K562 (cell line): ENCODE data around the gene GLB1L2. TPM values are rescaled to one million over a fixed set of nuclear protein-coding genes. Genes with fewer than 3 reads are reported as not detected.

ENCODE experiments used
- ATAC-seq: fragments of 200-7000 bp; cut with Tn5 transposase; 3 replicates; pipeline ENCODE4 v1.9.1; 2020; ENCODE audit warnings: moderate library complexity
- BruUV-seq: library from RNA; stranded (reverse); fragments of 400-500 nt; replicated peaks from 2 replicates; lab custom pipeline; 2021; lab: Mats Ljungman, UMichigan
- CTCF ChIA-PET: fragments of 300-600 bp; formaldehyde crosslinking; extraction: SDS; loops from one replicate; lab custom pipeline; 2021; ENCODE audit warnings: low intra/inter-chr PET ratio; lab: Yijun Ruan, JAX
- POLR2A ChIA-PET: fragments of 300-600, 350-650 bp; sonication (Branson Sonifier 250); formaldehyde crosslinking; extraction: SDS; loops from one replicate; lab custom pipeline; 2021; ENCODE audit warnings: antibody characterized with exemption, inconsistent platforms; lab: Yijun Ruan, JAX
- DNase-seq, 4 experiments: peaks; one replicate each; pipeline versions ENCODE4 v3.0.0 to v3.0.0-alpha.2; 2011 to 2018; ENCODE audit warnings: low spot score in 3 of 4, mixed read lengths in 3 of 4; ENCODE audit errors: extremely low read depth in 1 of 4
- FAIRE-seq: peaks from 2 replicates; lab custom pipeline; 2011; peaks lifted over from hg19 to GRCh38; lab: Jason Lieb, UNC
- H2AFZ ChIP-seq: 2 replicates; pipeline ENCODE4 v1.6.0; 2011; ENCODE audit warnings: low read depth, low read length, control low read depth, inconsistent platforms
- H3K27ac ChIP-seq: fragments of 200-600 bp; 3 replicates; pipeline ENCODE4 v1.8.0; 2011; ENCODE audit warnings: low read depth, mild to moderate bottlenecking, control low read depth, inconsistent platforms, low read length, moderate library complexity, mixed read lengths; ENCODE audit errors: extremely low read depth
- H3K27me3 ChIP-seq, 2 experiments: fragments of 300-600 bp in 1 of 2; 2 replicates in 1 of 2; 3 replicates in 1 of 2; pipeline versions ENCODE4 v1.6.0 to v1.8.0; 2011; ENCODE audit warnings: inconsistent platforms in 2 of 2, low read length in 2 of 2, mild to moderate bottlenecking in 1 of 2, mixed read lengths in 1 of 2, moderate library complexity in 1 of 2; ENCODE audit not compliant: control insufficient read depth in 2 of 2, insufficient read depth in 2 of 2
- H3K36me3 ChIP-seq: fragments of 300-600 bp; 3 replicates; pipeline ENCODE4 v1.8.0; 2011; ENCODE audit warnings: mild to moderate bottlenecking, low read length, inconsistent platforms; ENCODE audit not compliant: control insufficient read depth, insufficient read depth
- H3K4me1 ChIP-seq, 2 experiments: fragments of 200-600 bp in 1 of 2; replicated peaks in 1 of 2; 2 replicates in 1 of 2; 3 replicates in 1 of 2; pipeline versions ENCODE4 v1.5.1 to v1.8.0; 2011; ENCODE audit warnings: inconsistent platforms in 2 of 2, low read length in 2 of 2, mild to moderate bottlenecking in 1 of 2, mixed read lengths in 1 of 2, moderate library complexity in 1 of 2; ENCODE audit not compliant: control insufficient read depth in 2 of 2, insufficient read depth in 2 of 2
- H3K4me2 ChIP-seq: 2 replicates; pipeline ENCODE4 v1.6.1; 2011; ENCODE audit warnings: low read length, control low read depth, inconsistent platforms, mixed read lengths; ENCODE audit not compliant: insufficient read depth
- H3K4me3 ChIP-seq: fragments of 200-600 bp; sonication (generic), shearing (Covaris generic); 2 replicates; pipeline ENCODE4 v1.5.1; 2016; ENCODE audit warnings: control low read depth, inconsistent platforms
- H3K79me2 ChIP-seq: fragments of 200-600 bp; 3 replicates; pipeline ENCODE4 v1.8.0; 2011; ENCODE audit warnings: low read length, inconsistent platforms; ENCODE audit not compliant: control insufficient read depth, insufficient read depth
- H3K9ac ChIP-seq, 2 experiments: 2 replicates each; pipeline versions ENCODE4 v1.6.0 to v1.6.1; 2011; ENCODE audit warnings: low read depth in 2 of 2, low read length in 2 of 2, control low read depth in 1 of 2, inconsistent platforms in 1 of 2, mild to moderate bottlenecking in 1 of 2, mixed read lengths in 1 of 2; ENCODE audit not compliant: insufficient read depth in 1 of 2
- H3K9me1 ChIP-seq: one replicate; pipeline ENCODE4 v1.6.0; 2011; ENCODE audit warnings: inconsistent platforms, mild to moderate bottlenecking, low read length, moderate library complexity; ENCODE audit not compliant: control insufficient read depth, insufficient read depth
- H3K9me3 ChIP-seq: replicated peaks from 2 replicates; pipeline ENCODE4 v1.5.1; 2011; ENCODE audit warnings: low read depth, low read length, inconsistent platforms; ENCODE audit not compliant: control insufficient read depth, insufficient read depth
- H4K20me1 ChIP-seq: replicated peaks from 2 replicates; pipeline ENCODE4 v1.6.1; 2011; ENCODE audit warnings: low read length, inconsistent platforms, mixed read lengths; ENCODE audit not compliant: control insufficient read depth, insufficient read depth
- EGR1 ChIP-seq: fragments of 450-650 bp; conservative IDR thresholded peaks from 2 replicates; pipeline ENCODE4 v1.6.1; 2017; ENCODE audit warnings: mild to moderate bottlenecking
- WGBS: fragments of 100-300 bp; shearing (Covaris generic); methylation state at CpG from one replicate; pipeline ENCODE4 v1.1.6; 2016; ENCODE audit warnings: low coverage, mixed read lengths; ENCODE audit not compliant: insufficient coverage; ENCODE audit errors: missing lambda C conversion rate; 5-methylcytosine and 5-hydroxymethylcytosine counted together
- in situ Hi-C: fragments of 300-500 bp; cut with MboI; formaldehyde crosslinking; loops from 4 replicates; pipeline ENCODE4 v1.15.0; 2018; ENCODE audit warnings: inconsistent platforms, mixed read lengths
- intact Hi-C: fragments of 100-400 bp; cut with micrococcal nuclease; formaldehyde crosslinking; loops from 2 replicates; pipeline ENCODE4 v1.14.2; 2022
- polyA plus RNA-seq, 8 experiments: library from polyadenylated mRNA; depleted of rRNA in 4 of 8; stranded (reverse) in 5 of 8; unstranded in 3 of 8; fragments of >200 nt; fragmentation: Nextera tagmentation in 2 of 8; fragmentation: Illumina TruSeq in 1 of 8; extraction: Ambion mirVana in 2 of 8; extraction: Trizol in 1 of 8; gene quantifications; 2 replicates each; pipeline versions ENCODE4 v1.2.1 to v1.2.3, GENCODE V29; 2011 to 2014; ENCODE audit warnings: inconsistent platforms in 1 of 8, missing spikeins in 1 of 8
- total RNA-seq, 7 experiments: library from RNA; depleted of rRNA in 6 of 7; stranded (reverse); fragments of >200 nt in 6 of 7; fragmentation: Illumina TruSeq in 2 of 7; extraction: Trizol in 2 of 7; gene quantifications; 2 replicates each; pipeline versions ENCODE4 v1.2.1 to v1.2.3, GENCODE V29; 2011 to 2021; ENCODE audit warnings: low replicate concordance in 1 of 7
- TF ChIP-seq, protein P1 (sequence below): sonication (generic); formaldehyde crosslinking; IDR thresholded peaks from 2 replicates; pipeline ENCODE4 v1.8.1; 2023; ENCODE audit warnings: mild to moderate bottlenecking, missing genetic modification reagents

GLB1L2 gene
- total and polyA plus RNA-seq, 9 of the 15 experiments (the other 6 are each of a cell fraction or from before 2014, with no cell fraction given) = 0.84 to 21.4 (median 13.8) TPM

DNA sequence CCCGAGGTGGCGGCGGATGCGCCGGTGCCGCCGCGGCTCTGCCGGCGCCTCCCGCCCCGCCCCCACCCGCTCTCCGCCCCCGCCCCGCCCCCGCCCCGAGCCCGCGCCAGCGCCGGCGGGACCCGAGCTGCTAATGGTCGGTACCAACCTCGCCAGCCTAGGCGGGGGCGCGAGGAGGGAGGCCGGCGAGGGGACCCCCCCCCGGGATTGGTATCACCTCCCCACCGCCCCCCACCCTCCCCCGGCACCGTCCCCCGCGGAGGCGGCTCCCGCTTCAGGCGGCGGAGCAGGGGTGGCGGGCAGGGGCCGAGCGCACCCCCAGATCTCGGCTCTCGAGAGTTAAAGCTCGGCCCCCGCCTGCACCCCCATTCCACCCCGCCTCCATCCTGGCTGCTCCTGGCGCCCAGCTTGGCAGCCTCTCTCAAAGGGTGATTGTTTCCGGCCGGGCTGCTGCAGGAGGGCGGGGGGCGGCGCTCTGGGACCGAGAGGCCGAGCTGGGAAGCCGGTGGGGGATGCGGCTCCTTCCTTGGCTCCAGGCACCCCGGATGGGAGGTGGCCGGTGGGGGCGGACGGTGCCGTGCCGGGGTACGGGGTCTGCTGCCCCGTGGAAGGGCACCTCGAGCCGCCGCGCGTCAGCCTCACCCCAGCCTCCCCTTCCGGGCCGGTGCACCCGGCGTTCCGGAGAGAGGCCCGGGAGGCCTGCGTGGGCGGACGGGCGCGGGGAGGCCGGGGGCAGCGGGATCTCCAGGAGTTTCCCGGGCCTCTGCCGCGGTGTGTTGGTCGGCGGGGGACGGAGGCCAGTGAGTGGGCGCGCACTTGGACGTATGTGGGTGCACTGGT lies 80.6 kb downstream of the GLB1L2 start, which contains the start of gene B3GAT1:
Gene B3GAT1 (minus strand): TSS at position 40 of the 840 bp plus-strand sequence. CDS start 24,583 bp downstream, outside the sequence.
- H3K4me3 ChIP-seq = no peak within 1 kb of the TSS
- TF ChIP-seq EGR1 = peak; percentile 56
- TF ChIP-seq, protein P1, sequence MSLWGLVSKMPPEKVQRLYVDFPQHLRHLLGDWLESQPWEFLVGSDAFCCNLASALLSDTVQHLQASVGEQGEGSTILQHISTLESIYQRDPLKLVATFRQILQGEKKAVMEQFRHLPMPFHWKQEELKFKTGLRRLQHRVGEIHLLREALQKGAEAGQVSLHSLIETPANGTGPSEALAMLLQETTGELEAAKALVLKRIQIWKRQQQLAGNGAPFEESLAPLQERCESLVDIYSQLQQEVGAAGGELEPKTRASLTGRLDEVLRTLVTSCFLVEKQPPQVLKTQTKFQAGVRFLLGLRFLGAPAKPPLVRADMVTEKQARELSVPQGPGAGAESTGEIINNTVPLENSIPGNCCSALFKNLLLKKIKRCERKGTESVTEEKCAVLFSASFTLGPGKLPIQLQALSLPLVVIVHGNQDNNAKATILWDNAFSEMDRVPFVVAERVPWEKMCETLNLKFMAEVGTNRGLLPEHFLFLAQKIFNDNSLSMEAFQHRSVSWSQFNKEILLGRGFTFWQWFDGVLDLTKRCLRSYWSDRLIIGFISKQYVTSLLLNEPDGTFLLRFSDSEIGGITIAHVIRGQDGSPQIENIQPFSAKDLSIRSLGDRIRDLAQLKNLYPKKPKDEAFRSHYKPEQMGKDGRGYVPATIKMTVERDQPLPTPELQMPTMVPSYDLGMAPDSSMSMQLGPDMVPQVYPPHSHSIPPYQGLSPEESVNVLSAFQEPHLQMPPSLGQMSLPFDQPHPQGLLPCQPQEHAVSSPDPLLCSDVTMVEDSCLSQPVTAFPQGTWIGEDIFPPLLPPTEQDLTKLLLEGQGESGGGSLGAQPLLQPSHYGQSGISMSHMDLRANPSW (CRISPR knock-in tag) = no peak
- TF ChIP-seq, all 486 proteins: peak for 1
- DNase-seq (peak in 2 of 4 experiments; percentile 63 to 66), ATAC-seq (no peak), FAIRE-seq (no peak)
- H3K4me2 ChIP-seq = no peak within 1 kb of the TSS
- POLR2A ChIA-PET = no interaction called here
- no TSS peak for BruUV-seq
- H4K20me1 ChIP-seq = peaks cover 13% of the 10 kb centered on the region
- peaks cover 15 to 54% of the 10 kb centered on the region in 2 experiments for H3K27me3 ChIP-seq
- H3K9ac ChIP-seq = no peak within 1 kb of the TSS
- peaks cover 0 to 9% of the 10 kb centered on the region in 2 experiments; a peak in 1 of 5 replicates for H3K4me1 ChIP-seq
- in situ Hi-C loops = no loop called here
- H3K79me2 ChIP-seq = no peaks in the 10 kb centered on the region
- H3K9me1 ChIP-seq = no peaks in the 10 kb centered on the region
- no peak within 1 kb of the TSS for H3K27ac ChIP-seq
- no peaks in the 10 kb centered on the region for H3K9me3 ChIP-seq
- WGBS = 12% methylated on average over 11 of the region's 94 CpGs
- no peaks in the 10 kb centered on the region for H3K36me3 ChIP-seq
- no peak within 1 kb of the TSS for H2AFZ ChIP-seq
- CTCF ChIA-PET = no interaction called here
- intact Hi-C loops = no loop called here
